GM12878 (cell line): Measurements from ENCODE around the gene PCYOX1L. TPM values are rescaled to one million over a fixed set of nuclear protein-coding genes. Genes with fewer than 3 reads are reported as not detected.

Experiments used
- ATAC-seq: fragments of 200-7000 bp; cut with Tn5 transposase; 3 replicates; pipeline ENCODE4 v1.9.1; 2020; ENCODE audit warnings: mild to moderate bottlenecking, moderate library complexity
- BruUV-seq: library from RNA; stranded (reverse); fragments of 400-500 nt; replicated peaks from 2 replicates; lab custom pipeline; 2021; lab: Mats Ljungman, UMichigan
- CTCF ChIA-PET: fragments of 300-600 bp; sonication (Branson Sonifier 250); formaldehyde crosslinking; extraction: SDS; loops from one replicate; lab custom pipeline; 2021; ENCODE audit warnings: inconsistent platforms; lab: Yijun Ruan, JAX
- POLR2A ChIA-PET: fragments of 350-600 bp; formaldehyde crosslinking; extraction: SDS; loops from one replicate; lab custom pipeline; 2021; ENCODE audit warnings: inconsistent platforms; lab: Charles Lee
- RAD21 ChIA-PET: fragments of 300-600 bp; sonication (Branson Sonifier 250); formaldehyde crosslinking; loops from one replicate; lab custom pipeline; 2023; ENCODE audit warnings: antibody characterized with exemption; ENCODE audit not compliant: unreplicated experiment; lab: Charles Lee
- SMC1A ChIA-PET: fragments of 300-600 bp; sonication (Branson Sonifier 250); formaldehyde crosslinking; loops from one replicate; lab custom pipeline; 2023; ENCODE audit not compliant: unreplicated experiment, uncharacterized antibody; lab: Charles Lee
- DNase-seq: peaks from one replicate; pipeline ENCODE4 v3.0.0-alpha.2; 2011; ENCODE audit warnings: low read depth, low spot score
- FAIRE-seq: peaks from 3 replicates; lab custom pipeline; 2011; peaks lifted over from hg19 to GRCh38; lab: Jason Lieb, UNC
- H2AFZ ChIP-seq: 2 replicates; pipeline ENCODE4 v1.6.0; 2011; ENCODE audit warnings: low read depth, low read length, control low read depth; ENCODE audit not compliant: control insufficient read depth
- H3K27ac ChIP-seq: 2 replicates; pipeline ENCODE4 v1.5.1; 2011; ENCODE audit warnings: control low read depth; ENCODE audit not compliant: control insufficient read depth, insufficient read depth
- H3K27me3 ChIP-seq, 2 experiments: replicated peaks in 1 of 2; 2 replicates each; pipeline versions ENCODE4 v1.6.0 to v1.6.1; 2011; ENCODE audit warnings: low read length in 1 of 2; ENCODE audit not compliant: control insufficient read depth in 2 of 2, insufficient read depth in 2 of 2
- H3K36me3 ChIP-seq, 2 experiments: 2 replicates each; pipeline ENCODE4 v1.5.1; 2011; ENCODE audit warnings: low read length in 1 of 2; ENCODE audit not compliant: control insufficient read depth in 2 of 2, insufficient read depth in 2 of 2
- H3K4me1 ChIP-seq: 2 replicates; pipeline ENCODE4 v1.6.1; 2011; ENCODE audit warnings: mild to moderate bottlenecking, low read length, moderate library complexity, mixed read lengths; ENCODE audit not compliant: control insufficient read depth, insufficient read depth
- H3K4me2 ChIP-seq: 2 replicates; pipeline ENCODE4 v1.6.0; 2011; ENCODE audit warnings: control low read depth; ENCODE audit not compliant: control insufficient read depth, insufficient read depth
- H3K4me3 ChIP-seq: fragments of 200-600 bp; sonication (generic); 2 replicates; pipeline ENCODE4 v1.5.1; 2016
- H3K79me2 ChIP-seq: 2 replicates; pipeline ENCODE4 v1.6.0; 2011; ENCODE audit warnings: low read length; ENCODE audit not compliant: control insufficient read depth, insufficient read depth
- H3K9ac ChIP-seq: 2 replicates; pipeline ENCODE4 v1.8.0; 2011; ENCODE audit warnings: low read length, control low read depth, mixed read lengths; ENCODE audit not compliant: control insufficient read depth, insufficient read depth
- H3K9me3 ChIP-seq: replicated peaks from 3 replicates; pipeline ENCODE4 v1.5.1; 2011; ENCODE audit warnings: mild to moderate bottlenecking, low read length; ENCODE audit not compliant: control insufficient read depth, insufficient read depth
- H4K20me1 ChIP-seq: 2 replicates; pipeline ENCODE4 v1.6.0; 2011; ENCODE audit not compliant: control insufficient read depth, insufficient read depth
- CBX3 ChIP-seq: fragments of 200-600 bp; sonication (generic); IDR thresholded peaks from 2 replicates; pipeline ENCODE4 v1.6.1; 2016; ENCODE audit warnings: low read depth, borderline replicate concordance
- KLF5 ChIP-seq: fragments of 450-650 bp; IDR thresholded peaks from 2 replicates; pipeline ENCODE4 v1.6.1; 2014; ENCODE audit warnings: mild to moderate bottlenecking; ENCODE audit not compliant: partially characterized antibody
- NFYA ChIP-seq: IDR thresholded peaks from 2 replicates; pipeline ENCODE4 v1.6.1; 2011; ENCODE audit warnings: low read depth, mild to moderate bottlenecking, low read length, improper control_type of control experiment, borderline replicate concordance
- RAD21 ChIP-seq: IDR thresholded peaks from 2 replicates; pipeline ENCODE4 v1.6.1; 2011; ENCODE audit warnings: mild to moderate bottlenecking, low read depth, low read length, moderate library complexity; ENCODE audit not compliant: insufficient read depth
- SREBF1 ChIP-seq: IDR thresholded peaks from 2 replicates; pipeline ENCODE4 v1.6.1; 2012; ENCODE audit warnings: mild to moderate bottlenecking, low read length
- SRF ChIP-seq, 2 experiments: IDR thresholded peaks; 2 replicates each; pipeline ENCODE4 v1.6.1; 2011; ENCODE audit warnings: low read depth in 2 of 2, low read length in 2 of 2, mild to moderate bottlenecking in 1 of 2, moderate library complexity in 1 of 2
- ZBED1 ChIP-seq: IDR thresholded peaks from 2 replicates; pipeline ENCODE4 v1.6.1; 2016; ENCODE audit warnings: borderline replicate concordance
- WGBS: methylation state at CpG from one replicate; pipeline ENCODE4 v1.1.6; 2016; ENCODE audit warnings: low lambda C conversion rate; ENCODE audit not compliant: insufficient replicate concordance, insufficient coverage; ENCODE audit errors: missing lambda C conversion rate; 5-methylcytosine and 5-hydroxymethylcytosine counted together
- in situ Hi-C: fragments of 300-500 bp; cut with MboI; formaldehyde crosslinking; loops from 9 replicates; pipeline ENCODE4 v1.14.3; 2018; ENCODE audit warnings: mixed read lengths
- intact Hi-C: fragments of 100-400 bp; cut with micrococcal nuclease; formaldehyde crosslinking; loops from one replicate; pipeline ENCODE4 v1.14.2; 2022; ENCODE audit not compliant: unreplicated experiment
- polyA plus RNA-seq, 11 experiments: library from polyadenylated mRNA; depleted of rRNA in 4 of 11; unstranded in 6 of 11; stranded (reverse) in 5 of 11; fragments of >200 nt; fragmentation: Nextera tagmentation in 4 of 11; fragmentation: Illumina TruSeq in 1 of 11; extraction: Ambion mirVana in 4 of 11; extraction: Trizol in 1 of 11; gene quantifications; 1 replicate in 1 of 11; 2 replicates in 10 of 11; pipeline versions ENCODE4 v1.2.1 to v1.2.3, GENCODE V29; 2011 to 2016; ENCODE audit warnings: inconsistent platforms in 2 of 11, missing spikeins in 2 of 11, low read depth in 1 of 11
- total RNA-seq, 4 experiments: library from RNA; depleted of rRNA in 3 of 4; stranded (reverse); fragments of >200 nt in 3 of 4; fragmentation: Illumina TruSeq in 1 of 4; extraction: Trizol in 1 of 4; gene quantifications; 2 replicates each; pipeline versions ENCODE4 v1.2.1 to v1.2.3, GENCODE V29; 2013 to 2021

PCYOX1L gene
- total and polyA plus RNA-seq, 10 of the 15 experiments (the other 5 are each of a cell fraction or from before 2014, with no cell fraction given): 2.9 to 17.0 (median 12.9) TPM

- TF ChIP-seq NFYA (no peak), ZBED1 (no peak), CBX3 (no peak), SREBF1 (no peak), RAD21 (no peak)
Observed at GRCh38 chr5:149401051-149401450, 43.2 kb downstream of the PCYOX1L start (continued).

GRCh38 chr5:149402291-149402690 is 44.4 kb downstream of the PCYOX1L start:
- no peak for FAIRE-seq
- intact Hi-C loops: no loop called here
- H4K20me1 ChIP-seq: no peaks in the 10 kb centered on the region

More at GRCh38 chr5:149402291-149402690, 44.4 kb downstream of the PCYOX1L start:
- no peak for DNase-seq
- RAD21 ChIA-PET: no interaction called here
- WGBS: 56% methylated on average over 3 of the region's 3 CpGs
- POLR2A ChIA-PET: no interaction called here
- Histone ChIP-seq H3K4me1 (no peaks in the 10 kb centered on the region), H3K4me3 (no peak overlapping the region), H3K9ac (no peak overlapping the region), H3K79me2 (no peaks in the 10 kb centered on the region), H3K27ac (no peak overlapping the region), H3K4me2 (no peak overlapping the region), H3K36me3 (no peaks in the 10 kb centered on the region), H3K9me3 (no peaks in the 10 kb centered on the region), H2AFZ (no peak overlapping the region), H3K27me3 (no peaks in the 10 kb centered on the region; a peak in 1 of 4 replicates)
- SMC1A ChIA-PET: no interaction called here
- in situ Hi-C loops: no loop called here
- BruUV-seq: no TSS peak
- CTCF ChIA-PET: no interaction called here
- no peak for TF ChIP-seq KLF5
- no peak for TF ChIP-seq SRF (IDR thresholded peaks at IDR 0.05; ENCODE audit: low read depth in 2 of 2, low read length in 2 of 2)
- ATAC-seq: no peak
